ENCODE measurements around the gene CCNB1IP1.
A peak's percentile ranks its signal among the peaks of the same experiment; 100 is the strongest.
"Not testable (repeated sequence)": the region's sequence is repeated elsewhere in the genome, so short reads cannot be mapped to it uniquely, and the experiment has no call there.

The CCNB1IP1 gene, protein sequence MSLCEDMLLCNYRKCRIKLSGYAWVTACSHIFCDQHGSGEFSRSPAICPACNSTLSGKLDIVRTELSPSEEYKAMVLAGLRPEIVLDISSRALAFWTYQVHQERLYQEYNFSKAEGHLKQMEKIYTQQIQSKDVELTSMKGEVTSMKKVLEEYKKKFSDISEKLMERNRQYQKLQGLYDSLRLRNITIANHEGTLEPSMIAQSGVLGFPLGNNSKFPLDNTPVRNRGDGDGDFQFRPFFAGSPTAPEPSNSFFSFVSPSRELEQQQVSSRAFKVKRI

DNA sequence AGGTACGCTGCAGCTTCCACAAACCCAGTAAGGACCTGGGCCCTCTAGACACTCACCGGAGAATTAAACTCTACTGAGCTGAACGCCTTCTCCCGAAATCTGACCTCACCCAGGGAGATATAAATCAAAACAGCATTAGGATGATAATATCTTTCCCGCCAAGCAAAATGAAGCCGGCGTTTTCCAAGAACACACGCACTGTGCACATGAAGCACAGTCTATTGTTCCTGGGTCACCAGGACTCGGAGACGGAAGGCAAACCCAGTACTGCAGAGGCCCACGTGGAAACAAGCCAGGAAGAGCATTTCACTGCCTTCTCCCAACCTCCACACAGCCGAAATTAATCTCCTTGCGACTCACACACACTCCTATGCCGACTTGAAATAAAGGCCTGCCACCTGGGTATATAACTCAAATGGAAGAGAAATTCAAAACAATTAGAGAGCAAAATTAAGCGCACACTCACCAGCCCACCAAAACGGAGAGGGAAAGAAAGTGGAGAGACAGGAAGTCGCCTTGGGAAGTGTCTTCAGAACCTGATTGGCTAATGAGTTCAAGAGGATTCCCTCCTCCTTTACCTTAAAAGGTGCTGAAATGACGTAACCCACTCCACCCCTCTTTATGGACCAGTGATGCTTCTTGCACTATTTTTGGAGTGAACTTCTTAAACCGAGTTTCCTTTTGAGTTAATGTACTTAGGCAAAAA is at the start of gene CCNB1IP1:
Gene CCNB1IP1 (minus strand): TSS at position 492 of the 706 bp plus-strand sequence. CDS start 16,756 bp downstream, outside the sequence.
- DNase-seq: peak; percentile 49

GRCh38 chr14:20382526-20382925 is 49.4 kb upstream of the CCNB1IP1 start:
- DNase-seq: no peak

GRCh38 chr14:20381341-20381740 is 48.3 kb upstream of the CCNB1IP1 start:
- DNase-seq: no peak

DNA sequence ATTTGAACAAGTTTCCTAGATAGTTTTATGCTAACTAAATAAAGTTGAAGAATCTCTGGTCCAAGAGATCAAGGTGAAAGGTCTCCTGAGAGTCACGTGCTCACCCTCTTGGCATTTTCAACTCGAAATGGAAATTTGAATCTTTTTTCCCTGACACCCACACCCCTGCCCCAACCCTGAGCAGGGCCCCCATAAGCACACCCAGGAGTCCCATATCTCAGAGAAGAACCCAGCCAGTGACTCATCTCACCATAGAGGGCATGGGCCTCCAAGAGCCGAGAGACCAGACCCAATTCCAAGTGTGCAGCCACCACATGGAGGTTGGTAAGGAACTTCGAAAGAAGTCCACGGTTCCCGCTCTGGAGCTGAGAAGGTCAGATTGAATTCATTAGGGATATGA is 47.6 kb upstream of the CCNB1IP1 start:
- DNase-seq: no peak

DNA sequence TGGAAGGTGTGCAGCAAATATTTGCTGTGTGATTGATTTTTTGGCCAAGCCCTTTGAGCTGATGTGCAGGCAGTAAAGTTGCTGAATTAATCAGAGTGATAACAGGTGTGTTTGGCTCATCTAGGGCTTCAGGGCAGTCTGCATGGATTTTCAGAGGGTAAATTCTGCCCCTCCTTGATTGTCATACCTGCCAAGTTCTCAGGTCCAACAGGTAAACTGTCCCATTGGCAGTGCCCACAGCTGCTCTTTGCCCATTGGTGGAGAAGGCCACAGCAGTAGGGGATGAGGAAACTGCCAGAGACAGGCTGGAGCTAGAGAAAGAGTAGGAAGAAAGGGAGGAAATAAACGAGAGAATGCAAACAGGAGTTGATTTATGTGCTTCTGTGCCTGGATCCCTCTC is 46.7 kb upstream of the CCNB1IP1 start:
- no peak for DNase-seq

GRCh38 chr14:20377171-20377570 is 44.1 kb upstream of the CCNB1IP1 start:
- no peak for DNase-seq

GRCh38 chr14:20376071-20376588 is 43.1 kb upstream of the CCNB1IP1 start:
- no peak for DNase-seq

GRCh38 chr14:20375471-20375870 is 42.4 kb upstream of the CCNB1IP1 start:
- DNase-seq: no peak

- DNase-seq: no peak
Observed at GRCh38 chr14:20372796-20373195, 39.7 kb upstream of the CCNB1IP1 start.

- no peak for DNase-seq
Observed at GRCh38 chr14:20365928-20366327, 32.8 kb upstream of the CCNB1IP1 start.

DNA sequence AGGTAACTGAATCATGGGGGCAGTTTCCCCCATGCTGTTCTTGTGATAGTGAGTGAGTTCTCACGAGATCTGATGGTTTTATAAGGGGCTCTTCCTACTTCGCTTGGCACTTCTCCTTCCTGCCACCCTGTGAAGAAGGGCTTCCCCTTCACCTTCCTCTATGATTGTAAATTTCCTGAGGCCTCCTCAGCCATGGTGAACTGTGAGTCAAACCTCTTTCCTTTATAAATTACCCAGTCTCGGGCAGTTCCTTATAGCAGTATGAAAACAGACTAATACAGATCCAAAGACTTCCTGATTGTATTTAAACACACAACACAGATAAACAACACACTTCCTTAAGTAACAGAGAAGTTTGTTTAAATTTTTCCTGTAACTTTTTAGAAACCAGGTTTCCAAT is 25.4 kb upstream of the CCNB1IP1 start:
- DNase-seq: not testable (repeated sequence)

- DNase-seq: no peak
Observed at GRCh38 chr14:20356422-20356821, 23.3 kb upstream of the CCNB1IP1 start.

DNA sequence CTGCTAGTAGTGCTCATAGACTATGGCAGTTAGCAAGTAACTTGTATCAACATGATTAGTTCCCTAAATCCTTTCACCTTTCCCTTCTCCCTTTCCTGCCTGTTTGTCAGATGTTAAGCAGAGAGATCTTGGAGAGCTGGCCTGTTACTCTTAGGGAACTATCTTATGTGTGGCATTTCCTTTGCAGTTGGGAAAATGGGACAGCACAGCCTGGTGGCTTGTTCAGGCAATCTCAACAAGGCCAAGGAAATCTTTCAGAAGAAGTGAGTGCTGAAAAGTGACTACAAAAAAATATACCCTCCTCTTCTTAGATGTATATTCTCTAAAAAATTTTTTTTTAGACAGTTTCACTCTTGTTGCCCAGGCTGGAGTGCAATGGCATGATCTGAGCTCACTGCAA is 17.8 kb upstream of the CCNB1IP1 start:
- DNase-seq: no peak

DNA sequence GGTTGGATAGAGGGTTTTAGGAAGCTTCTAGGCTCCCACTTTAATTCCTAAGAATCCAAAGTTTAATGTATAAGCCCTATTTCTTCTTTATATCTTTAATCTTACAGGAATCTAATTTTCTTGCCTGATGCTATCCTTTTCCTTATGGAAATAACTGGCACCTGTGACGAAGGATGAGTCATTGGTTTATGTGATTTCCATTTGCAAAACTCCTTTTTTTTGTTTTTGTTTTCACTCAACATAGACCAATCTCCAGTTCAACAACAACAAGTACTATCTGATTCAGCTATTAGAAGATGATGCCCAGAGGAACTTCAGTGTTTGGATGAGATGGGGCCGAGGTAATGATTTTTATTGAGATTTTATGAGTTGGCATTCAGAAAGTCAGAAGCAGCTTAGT is 17.2 kb upstream of the CCNB1IP1 start:
- DNase-seq: no peak

- DNase-seq: no peak
Observed at GRCh38 chr14:20347747-20348146, 14.7 kb upstream of the CCNB1IP1 start.

- no peak for DNase-seq
Observed at GRCh38 chr14:20346713-20347112, 13.6 kb upstream of the CCNB1IP1 start.

DNA sequence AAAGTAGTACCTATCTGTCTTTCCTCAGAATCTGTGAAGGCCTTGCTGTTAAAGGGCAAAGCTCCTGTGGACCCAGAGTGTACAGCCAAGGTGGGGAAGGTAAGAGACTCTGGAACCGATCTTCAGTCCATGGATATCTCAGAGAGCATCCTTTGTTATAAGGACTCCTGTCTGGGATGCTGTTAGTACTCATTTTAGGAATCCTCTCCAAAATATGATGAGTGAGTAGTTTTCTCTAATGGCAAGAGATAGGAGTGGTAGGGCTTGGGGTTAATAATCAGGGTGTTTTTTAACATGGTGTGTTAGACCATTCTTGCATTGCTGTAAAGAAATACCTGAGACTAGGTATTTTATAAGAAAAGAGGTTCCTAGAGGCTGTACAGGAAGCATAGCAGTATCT is 12.3 kb upstream of the CCNB1IP1 start:
- DNase-seq: no peak

GRCh38 chr14:20343862-20344220 is 10.8 kb upstream of the CCNB1IP1 start:
- DNase-seq: no peak

- DNase-seq: peak; percentile 100
Observed at GRCh38 chr14:20343092-20343861, 10.2 kb upstream of the CCNB1IP1 start, which contains the start of gene PARP2. PARP2 (plus strand) TSS chr14:20343635; CDS start chr14:20343642, 7 bp downstream.

DNA sequence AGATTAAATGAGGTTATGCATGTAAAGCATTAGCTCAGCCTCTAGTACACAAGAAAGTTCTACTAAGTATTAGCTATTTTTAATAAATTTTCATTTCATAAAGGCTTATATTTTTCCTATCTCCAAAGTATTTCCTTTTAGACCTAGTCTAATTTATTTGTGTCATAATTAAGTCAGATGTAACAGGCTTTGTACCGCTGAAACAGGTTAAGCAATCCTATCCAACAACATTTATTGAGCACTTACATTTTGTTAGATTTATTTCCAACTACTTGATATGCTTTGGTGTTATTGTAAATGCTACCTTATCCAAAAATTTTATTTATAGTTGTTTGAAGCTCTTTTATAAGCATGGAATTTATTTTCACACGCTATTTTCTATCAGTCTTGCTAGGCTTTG is 8.6 kb upstream of the CCNB1IP1 start:
- DNase-seq: no peak

DNA sequence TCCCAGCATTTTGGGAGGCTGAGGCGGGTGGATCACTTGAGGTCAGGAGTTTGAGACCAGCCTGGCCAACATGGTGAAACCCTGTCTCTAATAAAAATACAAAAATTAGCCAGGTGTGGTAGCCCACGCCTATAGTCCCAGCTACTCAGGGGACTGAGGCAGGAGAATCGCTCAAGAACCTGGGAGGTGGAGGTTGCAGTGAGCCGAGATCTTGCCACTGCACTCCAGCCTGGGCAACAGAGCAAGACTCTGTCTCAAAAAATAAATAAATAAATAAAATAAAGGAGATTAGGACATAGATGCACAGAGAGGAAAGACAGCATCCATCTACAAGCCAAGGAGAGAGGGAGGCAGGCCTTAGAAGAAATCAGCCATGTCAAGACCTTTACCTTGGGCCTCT is 8.0 kb upstream of the CCNB1IP1 start:
- DNase-seq: not testable (repeated sequence)

DNA sequence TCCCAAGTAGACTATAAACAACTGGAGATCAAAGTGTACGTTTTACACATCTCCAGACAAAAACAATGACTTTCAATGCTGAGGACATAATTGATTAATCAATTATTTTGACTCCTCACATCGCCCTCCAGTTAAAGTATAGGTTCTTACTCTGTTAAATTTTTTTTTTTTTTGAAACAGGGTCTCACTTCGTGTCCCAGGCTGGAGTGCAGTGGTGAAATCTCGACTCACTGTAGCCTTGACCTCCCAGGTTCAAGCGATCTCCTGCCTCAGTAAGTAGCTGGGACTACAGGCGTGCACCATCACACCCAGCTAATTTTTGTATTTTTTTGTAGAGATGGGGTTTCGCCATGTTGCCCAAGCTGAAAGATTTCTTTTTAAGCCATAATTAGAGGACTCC is 938 bp upstream of the CCNB1IP1 start:
- DNase-seq: no peak

DNA sequence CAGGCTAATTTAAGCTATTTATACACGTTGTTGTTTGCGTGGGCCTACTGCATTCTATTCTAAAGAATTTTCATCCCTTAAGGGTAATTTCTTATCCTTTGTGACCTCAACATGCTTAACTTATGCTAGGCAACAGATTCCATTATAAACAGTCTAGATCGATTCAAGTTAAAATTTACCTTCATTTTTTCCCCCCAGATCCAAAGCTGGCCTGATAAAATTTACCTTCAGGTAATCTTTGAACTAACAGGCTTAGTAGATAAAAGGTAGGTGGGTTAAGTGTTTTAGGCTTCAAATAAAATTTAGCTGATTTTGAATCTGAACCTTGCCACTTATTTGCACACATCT is 389 bp upstream of the CCNB1IP1 start:
- DNase-seq: no peak

GRCh38 chr14:20332431-20332787 is 670 bp downstream of the CCNB1IP1 start:
- no peak for DNase-seq
